Adrenal gland (tissue), 5 donors: Measurements from ENCODE around the gene INPPL1.

Experiments used
- CTCF ChIP-seq, 6 experiments: fragments of 450-650 bp in 4 of 6; fragments of 200-600 bp in 2 of 6; sonication (generic) in 1 of 6; IDR thresholded peaks; 1 replicate in 5 of 6; 2 replicates in 1 of 6; pipeline versions ENCODE4 v1.5.1 to v1.8.0; 2016 to 2021; ENCODE audit warnings: antibody characterized with exemption in 6 of 6, mild to moderate bottlenecking in 2 of 6, moderate library complexity in 1 of 6
- POLR2A ChIP-seq, 2 donors: fragments of 450-650 bp; IDR thresholded peaks; one replicate each; pipeline ENCODE4 v1.6.1; 2017; ENCODE audit warnings: antibody characterized with exemption in 2 of 2, mild to moderate bottlenecking in 2 of 2, moderate library complexity in 1 of 2
- donor health status: DM: no; HTN: no; CAD: no.

GRCh38 chr11:72216638-72217037 is 7.9 kb upstream of the INPPL1 start, which contains the start of gene FOLR2:
- TF ChIP-seq CTCF (IDR thresholded peaks at IDR 0.05) (no peak), POLR2A (IDR thresholded peaks at IDR 0.05) (no peak)
